ENCODE measurements around the gene SHISA3. TPM values are rescaled to one million over a fixed set of nuclear protein-coding genes. Genes with fewer than 3 reads are reported as not detected.

The SHISA3 gene
- total RNA-seq, 1 experiment from 2014 or later, result 6.0 TPM

GRCh38 chr4:42385516-42385915 lies 11.8 kb upstream of the SHISA3 start:
- Mint-ChIP-seq H3K9me3 (no peaks in the 10 kb centered on the region; the same call in 1 of the 2 replicates), H3K4me1 (peaks cover 4% of the 10 kb centered on the region), H3K27me3 (ENCODE audit: low read depth) (peaks cover 9% of the 10 kb centered on the region), H3K27ac (no peak overlapping the region), H3K4me3 (no peak overlapping the region), H3K36me3 (no peaks in the 10 kb centered on the region)
- ChIA-PET CTCF (no interaction called here), POLR2A (interaction anchor here (0.7 kb wide), 1 partner anchor 251 kb away, joined by 7 read pairs; no protein-coding TSS in a partner anchor)
- ATAC-seq, result no peak
- no peak for TF ChIP-seq SMAD4 (CRISPR knock-in tag; IDR thresholded peaks at IDR 0.05)
- TF ChIP-seq, protein P1, sequence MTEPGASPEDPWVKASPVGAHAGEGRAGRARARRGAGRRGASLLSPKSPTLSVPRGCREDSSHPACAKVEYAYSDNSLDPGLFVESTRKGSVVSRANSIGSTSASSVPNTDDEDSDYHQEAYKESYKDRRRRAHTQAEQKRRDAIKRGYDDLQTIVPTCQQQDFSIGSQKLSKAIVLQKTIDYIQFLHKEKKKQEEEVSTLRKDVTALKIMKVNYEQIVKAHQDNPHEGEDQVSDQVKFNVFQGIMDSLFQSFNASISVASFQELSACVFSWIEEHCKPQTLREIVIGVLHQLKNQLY (CRISPR knock-in tag; IDR thresholded peaks at IDR 0.05), result no peak
- no peak for TF ChIP-seq KAT7 (CRISPR knock-in tag; IDR thresholded peaks at IDR 0.05; ENCODE audit: borderline replicate concordance)
- TF ChIP-seq, protein P2, sequence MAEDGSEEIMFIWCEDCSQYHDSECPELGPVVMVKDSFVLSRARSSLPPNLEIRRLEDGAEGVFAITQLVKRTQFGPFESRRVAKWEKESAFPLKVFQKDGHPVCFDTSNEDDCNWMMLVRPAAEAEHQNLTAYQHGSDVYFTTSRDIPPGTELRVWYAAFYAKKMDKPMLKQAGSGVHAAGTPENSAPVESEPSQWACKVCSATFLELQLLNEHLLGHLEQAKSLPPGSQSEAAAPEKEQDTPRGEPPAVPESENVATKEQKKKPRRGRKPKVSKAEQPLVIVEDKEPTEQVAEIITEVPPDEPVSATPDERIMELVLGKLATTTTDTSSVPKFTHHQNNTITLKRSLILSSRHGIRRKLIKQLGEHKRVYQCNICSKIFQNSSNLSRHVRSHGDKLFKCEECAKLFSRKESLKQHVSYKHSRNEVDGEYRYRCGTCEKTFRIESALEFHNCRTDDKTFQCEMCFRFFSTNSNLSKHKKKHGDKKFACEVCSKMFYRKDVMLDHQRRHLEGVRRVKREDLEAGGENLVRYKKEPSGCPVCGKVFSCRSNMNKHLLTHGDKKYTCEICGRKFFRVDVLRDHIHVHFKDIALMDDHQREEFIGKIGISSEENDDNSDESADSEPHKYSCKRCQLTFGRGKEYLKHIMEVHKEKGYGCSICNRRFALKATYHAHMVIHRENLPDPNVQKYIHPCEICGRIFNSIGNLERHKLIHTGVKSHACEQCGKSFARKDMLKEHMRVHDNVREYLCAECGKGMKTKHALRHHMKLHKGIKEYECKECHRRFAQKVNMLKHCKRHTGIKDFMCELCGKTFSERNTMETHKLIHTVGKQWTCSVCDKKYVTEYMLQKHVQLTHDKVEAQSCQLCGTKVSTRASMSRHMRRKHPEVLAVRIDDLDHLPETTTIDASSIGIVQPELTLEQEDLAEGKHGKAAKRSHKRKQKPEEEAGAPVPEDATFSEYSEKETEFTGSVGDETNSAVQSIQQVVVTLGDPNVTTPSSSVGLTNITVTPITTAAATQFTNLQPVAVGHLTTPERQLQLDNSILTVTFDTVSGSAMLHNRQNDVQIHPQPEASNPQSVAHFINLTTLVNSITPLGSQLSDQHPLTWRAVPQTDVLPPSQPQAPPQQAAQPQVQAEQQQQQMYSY (CRISPR knock-in tag; IDR thresholded peaks at IDR 0.05), result no peak
- no peak for TF ChIP-seq NR3C1 (CRISPR knock-in tag; conservative IDR thresholded peaks at IDR 0.05; ENCODE audit: low read depth)
- DNase-seq (ENCODE audit: low spot score), result no peak

- Mint-ChIP-seq H3K27ac (no peak overlapping the region), H3K9me3 (no peaks in the 10 kb centered on the region; the same call in 1 of the 2 replicates), H3K27me3 (ENCODE audit: low read depth) (peaks cover 29% of the 10 kb centered on the region), H3K4me3 (no peak overlapping the region), H3K4me1 (peaks cover 40% of the 10 kb centered on the region), H3K36me3 (no peaks in the 10 kb centered on the region)
- TF ChIP-seq RORB (CRISPR knock-in tag; IDR thresholded peaks at IDR 0.05) (no peak), PRRX2 (CRISPR knock-in tag; IDR thresholded peaks at IDR 0.05) (no peak), NR2C2 (CRISPR knock-in tag; IDR thresholded peaks at IDR 0.05) (no peak)
- ChIA-PET POLR2A (no interaction called here), CTCF (interaction anchor here (1.0 to 1.7 kb wide), 5 partner anchors 9 to 130 kb away, joined by 3 to 5 read pairs (median 4); no protein-coding TSS in a partner anchor)
- DNase-seq (ENCODE audit: low spot score) (no peak), ATAC-seq (peak; percentile 70)
Measured at GRCh38 chr4:42390622-42391354, 6.5 kb upstream of the SHISA3 start.

- ATAC-seq (no peak), DNase-seq (ENCODE audit: low spot score) (no peak)
- no peaks in the 10 kb centered on the region for H3K36me3 Mint-ChIP-seq
- peaks cover 42% of the 10 kb centered on the region for H3K4me1 Mint-ChIP-seq
- H3K9me3 Mint-ChIP-seq, result no peaks in the 10 kb centered on the region; the same call in 1 of the 2 replicates
- ChIA-PET POLR2A (no interaction called here), CTCF (interaction anchor here (1.0 to 1.4 kb wide), 4 partner anchors 8 to 130 kb away, joined by 3 to 5 read pairs (median 4); no protein-coding TSS in a partner anchor)
- peaks cover 33% of the 10 kb centered on the region for H3K27me3 Mint-ChIP-seq (ENCODE audit: low read depth)
- TF ChIP-seq AFF4 (CRISPR knock-in tag; IDR thresholded peaks at IDR 0.05; ENCODE audit: borderline replicate concordance) (no peak), IRF2 (CRISPR knock-in tag; IDR thresholded peaks at IDR 0.05; ENCODE audit: borderline replicate concordance, low read depth) (no peak), SMAD3 (CRISPR knock-in tag; IDR thresholded peaks at IDR 0.05; ENCODE audit: borderline replicate concordance) (no peak), ATF1 (CRISPR knock-in tag; IDR thresholded peaks at IDR 0.05) (no peak), NFATC4 (CRISPR knock-in tag; IDR thresholded peaks at IDR 0.05) (no peak)
- no peak overlapping the region for H3K4me3 Mint-ChIP-seq
- no peak overlapping the region for H3K27ac Mint-ChIP-seq
Measured at GRCh38 chr4:42391355-42391664, 6.0 kb upstream of the SHISA3 start.

Measured in WTC11 (cell line).